Measurements from ENCODE around the gene ZYG11B. TPM values are rescaled to one million over a fixed set of nuclear protein-coding genes. Genes with fewer than 3 reads are reported as not detected.

ZYG11B gene
- total and polyA plus RNA-seq, 2 of the 13 experiments (the other 11 are each of a cell fraction or from before 2014, with no cell fraction given), result 6.9 to 17.9 TPM

DNA sequence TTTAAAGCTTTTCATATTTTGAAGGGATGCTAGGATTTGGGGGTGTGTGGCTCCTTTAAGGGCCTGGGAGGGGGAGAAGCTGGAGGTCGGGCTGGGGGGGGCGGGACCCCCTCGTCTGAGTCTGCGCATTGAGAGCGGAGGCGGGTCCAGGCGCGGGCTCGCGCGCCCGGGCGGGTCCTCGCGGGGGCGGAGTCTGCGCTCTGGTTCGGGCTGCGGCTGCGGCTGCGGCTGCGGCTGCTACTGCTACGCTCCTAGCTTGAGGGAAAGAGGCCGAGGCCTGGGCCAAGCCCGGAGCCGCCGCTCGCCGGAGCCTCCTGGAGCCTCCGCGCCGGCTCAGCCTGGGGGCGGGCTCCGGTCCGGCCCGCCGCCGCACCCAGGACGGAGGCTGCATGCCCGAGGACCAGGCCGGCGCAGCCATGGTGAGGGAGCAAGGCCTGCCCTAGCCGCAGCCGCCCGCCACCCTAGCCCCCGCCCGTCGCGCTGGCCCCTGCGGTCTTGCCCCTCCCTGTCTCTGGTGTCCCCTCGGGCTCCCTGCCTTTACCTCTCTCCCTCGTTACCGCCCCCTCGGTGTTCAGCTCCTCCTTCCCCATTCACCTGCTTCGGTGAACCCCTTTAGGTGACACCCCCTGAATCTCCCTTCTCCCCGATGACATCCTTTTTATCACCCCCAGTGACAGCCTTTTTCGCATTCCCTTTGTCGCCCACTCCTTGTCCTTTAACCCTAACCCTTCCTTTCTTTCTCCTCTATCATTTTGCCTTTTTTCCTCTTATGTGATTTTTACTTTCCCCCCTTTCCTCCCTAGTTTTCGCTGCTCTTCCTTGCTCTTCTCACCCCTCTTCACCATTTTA is at the start of gene ZYG11B (continued):
- TF ChIP-seq, protein P1, sequence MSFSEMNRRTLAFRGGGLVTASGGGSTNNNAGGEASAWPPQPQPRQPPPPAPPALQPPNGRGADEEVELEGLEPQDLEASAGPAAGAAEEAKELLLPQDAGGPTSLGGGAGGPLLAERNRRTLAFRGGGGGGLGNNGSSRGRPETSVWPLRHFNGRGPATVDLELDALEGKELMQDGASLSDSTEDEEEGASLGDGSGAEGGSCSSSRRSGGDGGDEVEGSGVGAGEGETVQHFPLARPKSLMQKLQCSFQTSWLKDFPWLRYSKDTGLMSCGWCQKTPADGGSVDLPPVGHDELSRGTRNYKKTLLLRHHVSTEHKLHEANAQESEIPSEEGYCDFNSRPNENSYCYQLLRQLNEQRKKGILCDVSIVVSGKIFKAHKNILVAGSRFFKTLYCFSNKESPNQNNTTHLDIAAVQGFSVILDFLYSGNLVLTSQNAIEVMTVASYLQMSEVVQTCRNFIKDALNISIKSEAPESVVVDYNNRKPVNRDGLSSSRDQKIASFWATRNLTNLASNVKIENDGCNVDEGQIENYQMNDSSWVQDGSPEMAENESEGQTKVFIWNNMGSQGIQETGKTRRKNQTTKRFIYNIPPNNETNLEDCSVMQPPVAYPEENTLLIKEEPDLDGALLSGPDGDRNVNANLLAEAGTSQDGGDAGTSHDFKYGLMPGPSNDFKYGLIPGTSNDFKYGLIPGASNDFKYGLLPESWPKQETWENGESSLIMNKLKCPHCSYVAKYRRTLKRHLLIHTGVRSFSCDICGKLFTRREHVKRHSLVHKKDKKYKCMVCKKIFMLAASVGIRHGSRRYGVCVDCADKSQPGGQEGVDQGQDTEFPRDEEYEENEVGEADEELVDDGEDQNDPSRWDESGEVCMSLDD (CRISPR knock-in tag; IDR thresholded peaks at IDR 0.05; ENCODE audit: borderline replicate concordance), result no peak
- TF ChIP-seq ZNF841 (CRISPR knock-in tag; IDR thresholded peaks at IDR 0.05; ENCODE audit: borderline replicate concordance) (no peak), TEAD2 (CRISPR knock-in tag; IDR thresholded peaks at IDR 0.05) (no peak), XBP1 (CRISPR knock-in tag; IDR thresholded peaks at IDR 0.05) (no peak), NFKBIZ (CRISPR knock-in tag; IDR thresholded peaks at IDR 0.05) (no peak), ZNF333 (CRISPR knock-in tag; IDR thresholded peaks at IDR 0.05; ENCODE audit: borderline replicate concordance) (no peak), ZNF543 (CRISPR knock-in tag; IDR thresholded peaks at IDR 0.05) (0 out of 2 replicates have a peak, but pooled peaks have one; percentile 56), IRF2 (CRISPR knock-in tag; IDR thresholded peaks at IDR 0.05) (no peak), JUND (CRISPR knock-in tag; IDR thresholded peaks at IDR 0.05) (no peak), HNRNPK (IDR thresholded peaks at IDR 0.05; ENCODE audit: low read depth, low read length, poor library complexity, severe bottlenecking) (peak; percentile 67), NCOR1 (IDR thresholded peaks at IDR 0.05; ENCODE audit: borderline replicate concordance, low read length) (no peak), ZNF572 (CRISPR knock-in tag; IDR thresholded peaks at IDR 0.05) (no peak), HNF4G (IDR thresholded peaks at IDR 0.05; ENCODE audit: borderline replicate concordance, low read depth, low read length) (no peak), HNF4G (CRISPR knock-in tag; IDR thresholded peaks at IDR 0.05; ENCODE audit: borderline replicate concordance, low read depth) (no peak), ZNF101 (CRISPR knock-in tag; IDR thresholded peaks at IDR 0.05; ENCODE audit: borderline replicate concordance, low read depth) (no peak), ZSCAN29 (CRISPR knock-in tag; conservative IDR thresholded peaks at IDR 0.05) (no peak)
- TF ChIP-seq, protein P2, sequence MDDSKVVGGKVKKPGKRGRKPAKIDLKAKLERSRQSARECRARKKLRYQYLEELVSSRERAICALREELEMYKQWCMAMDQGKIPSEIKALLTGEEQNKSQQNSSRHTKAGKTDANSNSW (CRISPR knock-in tag; IDR thresholded peaks at IDR 0.05; ENCODE audit: borderline replicate concordance), result no peak
- TF ChIP-seq, protein P3, sequence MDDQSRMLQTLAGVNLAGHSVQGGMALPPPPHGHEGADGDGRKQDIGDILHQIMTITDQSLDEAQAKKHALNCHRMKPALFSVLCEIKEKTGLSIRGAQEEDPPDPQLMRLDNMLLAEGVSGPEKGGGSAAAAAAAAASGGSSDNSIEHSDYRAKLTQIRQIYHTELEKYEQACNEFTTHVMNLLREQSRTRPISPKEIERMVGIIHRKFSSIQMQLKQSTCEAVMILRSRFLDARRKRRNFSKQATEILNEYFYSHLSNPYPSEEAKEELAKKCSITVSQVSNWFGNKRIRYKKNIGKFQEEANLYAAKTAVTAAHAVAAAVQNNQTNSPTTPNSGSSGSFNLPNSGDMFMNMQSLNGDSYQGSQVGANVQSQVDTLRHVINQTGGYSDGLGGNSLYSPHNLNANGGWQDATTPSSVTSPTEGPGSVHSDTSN (CRISPR knock-in tag; IDR thresholded peaks at IDR 0.05; ENCODE audit: borderline replicate concordance), result no peak
- TF ChIP-seq, protein P4, sequence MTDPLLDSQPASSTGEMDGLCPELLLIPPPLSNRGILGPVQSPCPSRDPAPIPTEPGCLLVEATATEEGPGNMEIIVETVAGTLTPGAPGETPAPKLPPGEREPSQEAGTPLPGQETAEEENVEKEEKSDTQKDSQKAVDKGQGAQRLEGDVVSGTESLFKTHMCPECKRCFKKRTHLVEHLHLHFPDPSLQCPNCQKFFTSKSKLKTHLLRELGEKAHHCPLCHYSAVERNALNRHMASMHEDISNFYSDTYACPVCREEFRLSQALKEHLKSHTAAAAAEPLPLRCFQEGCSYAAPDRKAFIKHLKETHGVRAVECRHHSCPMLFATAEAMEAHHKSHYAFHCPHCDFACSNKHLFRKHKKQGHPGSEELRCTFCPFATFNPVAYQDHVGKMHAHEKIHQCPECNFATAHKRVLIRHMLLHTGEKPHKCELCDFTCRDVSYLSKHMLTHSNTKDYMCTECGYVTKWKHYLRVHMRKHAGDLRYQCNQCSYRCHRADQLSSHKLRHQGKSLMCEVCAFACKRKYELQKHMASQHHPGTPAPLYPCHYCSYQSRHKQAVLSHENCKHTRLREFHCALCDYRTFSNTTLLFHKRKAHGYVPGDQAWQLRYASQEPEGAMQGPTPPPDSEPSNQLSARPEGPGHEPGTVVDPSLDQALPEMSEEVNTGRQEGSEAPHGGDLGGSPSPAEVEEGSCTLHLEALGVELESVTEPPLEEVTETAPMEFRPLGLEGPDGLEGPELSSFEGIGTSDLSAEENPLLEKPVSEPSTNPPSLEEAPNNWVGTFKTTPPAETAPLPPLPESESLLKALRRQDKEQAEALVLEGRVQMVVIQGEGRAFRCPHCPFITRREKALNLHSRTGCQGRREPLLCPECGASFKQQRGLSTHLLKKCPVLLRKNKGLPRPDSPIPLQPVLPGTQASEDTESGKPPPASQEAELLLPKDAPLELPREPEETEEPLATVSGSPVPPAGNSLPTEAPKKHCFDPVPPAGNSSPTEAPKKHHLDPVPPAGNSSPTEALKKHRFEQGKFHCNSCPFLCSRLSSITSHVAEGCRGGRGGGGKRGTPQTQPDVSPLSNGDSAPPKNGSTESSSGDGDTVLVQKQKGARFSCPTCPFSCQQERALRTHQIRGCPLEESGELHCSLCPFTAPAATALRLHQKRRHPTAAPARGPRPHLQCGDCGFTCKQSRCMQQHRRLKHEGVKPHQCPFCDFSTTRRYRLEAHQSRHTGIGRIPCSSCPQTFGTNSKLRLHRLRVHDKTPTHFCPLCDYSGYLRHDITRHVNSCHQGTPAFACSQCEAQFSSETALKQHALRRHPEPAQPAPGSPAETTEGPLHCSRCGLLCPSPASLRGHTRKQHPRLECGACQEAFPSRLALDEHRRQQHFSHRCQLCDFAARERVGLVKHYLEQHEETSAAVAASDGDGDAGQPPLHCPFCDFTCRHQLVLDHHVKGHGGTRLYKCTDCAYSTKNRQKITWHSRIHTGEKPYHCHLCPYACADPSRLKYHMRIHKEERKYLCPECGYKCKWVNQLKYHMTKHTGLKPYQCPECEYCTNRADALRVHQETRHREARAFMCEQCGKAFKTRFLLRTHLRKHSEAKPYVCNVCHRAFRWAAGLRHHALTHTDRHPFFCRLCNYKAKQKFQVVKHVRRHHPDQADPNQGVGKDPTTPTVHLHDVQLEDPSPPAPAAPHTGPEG (CRISPR knock-in tag; IDR thresholded peaks at IDR 0.05), result no peak

Data from HepG2 (cell line).